Lower lobe of right lung (tissue), 2 donors: ENCODE data around the gene LTA. TPM values are rescaled to one million over a fixed set of nuclear protein-coding genes. Genes with fewer than 3 reads are reported as not detected.
"Not testable (repeated sequence)": the region's sequence is repeated elsewhere in the genome, so short reads cannot be mapped to it uniquely, and the experiment has no call there.

Experiments
- ATAC-seq, 2 donors: fragments of 200-7000 bp; cut with Tn5 transposase; one replicate each; pipeline ENCODE4 v1.9.1; 2020 to 2022; ENCODE audit warnings: mild to moderate bottlenecking in 2 of 2, moderate library complexity in 2 of 2
- DNase-seq: peaks from one replicate; pipeline ENCODE4 v3.0.0-alpha.2; 2020
- H3K27ac ChIP-seq: fragments of 200-600 bp; one replicate; pipeline ENCODE4 v1.8.0; 2022
- H3K27me3 ChIP-seq: fragments of 200-600 bp; one replicate; pipeline ENCODE4 v1.8.0; 2022; ENCODE audit warnings: low read depth
- H3K36me3 ChIP-seq: fragments of 200-600 bp; one replicate; pipeline ENCODE4 v1.8.0; 2022; ENCODE audit warnings: mild to moderate bottlenecking
- H3K4me1 ChIP-seq: fragments of 200-600 bp; one replicate; pipeline ENCODE4 v1.8.0; 2022
- H3K4me3 ChIP-seq: fragments of 200-600 bp; one replicate; pipeline ENCODE4 v1.8.0; 2022; ENCODE audit warnings: mild to moderate bottlenecking
- H3K9me3 ChIP-seq: fragments of 200-600 bp; one replicate; pipeline ENCODE4 v1.8.0; 2022
- intact Hi-C: fragments of 100-400 bp; cut with DNase I; formaldehyde crosslinking; loops from one replicate; pipeline ENCODE4 v1.11.0; 2022
- total RNA-seq: library from RNA; stranded (reverse); fragmentation: NEBNext Ultra II Directional; extraction: Animal tissue kit (Norgen Biotek cat#: 25700); gene quantifications from one replicate; pipeline ENCODE4 v1.2.1, GENCODE V29; 2021
- TF ChIP-seq, protein P1 (sequence below): fragments of 200-600 bp; IDR thresholded peaks from one replicate; pipeline ENCODE4 v1.8.0; 2022; ENCODE audit warnings: antibody characterized with exemption, mild to moderate bottlenecking
- donor health status: DM: no; HTN: yes; CAD: no; lungs with severe emphysema.

Gene LTA
- total RNA-seq, 1 donor from 2014 or later: not detected

DNA sequence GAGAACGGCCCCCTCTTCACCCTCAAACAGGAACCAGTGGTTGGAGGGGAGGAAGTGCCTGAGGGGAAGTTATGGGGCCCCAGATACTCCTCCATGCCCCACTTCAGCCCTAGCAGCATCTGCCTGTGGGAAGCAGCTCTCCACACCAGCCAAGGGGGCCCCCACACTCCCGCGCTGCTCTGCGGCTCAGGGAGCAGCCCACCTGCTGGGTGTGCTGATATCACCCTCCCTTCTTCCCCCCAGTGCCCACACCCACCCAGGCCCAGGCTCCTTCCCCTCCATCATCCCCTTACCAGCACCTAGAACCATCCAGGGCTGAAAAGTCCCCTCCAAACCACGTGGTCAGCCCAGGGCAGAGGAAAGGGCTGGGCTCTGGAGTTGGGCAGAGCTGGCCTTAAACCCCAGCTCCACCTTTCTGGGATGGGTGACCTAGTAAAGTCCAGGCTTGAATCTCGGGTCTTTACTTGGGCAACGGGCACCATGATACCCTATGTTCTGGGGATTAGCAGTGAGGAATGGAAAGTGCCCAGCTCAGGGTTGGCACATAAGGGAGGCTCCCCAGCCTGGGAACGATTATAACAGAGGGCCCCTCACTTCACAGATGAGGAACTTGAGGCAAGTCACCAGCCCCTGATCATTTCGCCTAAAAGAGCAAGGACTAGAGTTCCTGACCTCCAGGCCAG, 14.7 kb downstream of the LTA start:
- peak; percentile 77 to 82 for ATAC-seq
- TF ChIP-seq, protein P1, sequence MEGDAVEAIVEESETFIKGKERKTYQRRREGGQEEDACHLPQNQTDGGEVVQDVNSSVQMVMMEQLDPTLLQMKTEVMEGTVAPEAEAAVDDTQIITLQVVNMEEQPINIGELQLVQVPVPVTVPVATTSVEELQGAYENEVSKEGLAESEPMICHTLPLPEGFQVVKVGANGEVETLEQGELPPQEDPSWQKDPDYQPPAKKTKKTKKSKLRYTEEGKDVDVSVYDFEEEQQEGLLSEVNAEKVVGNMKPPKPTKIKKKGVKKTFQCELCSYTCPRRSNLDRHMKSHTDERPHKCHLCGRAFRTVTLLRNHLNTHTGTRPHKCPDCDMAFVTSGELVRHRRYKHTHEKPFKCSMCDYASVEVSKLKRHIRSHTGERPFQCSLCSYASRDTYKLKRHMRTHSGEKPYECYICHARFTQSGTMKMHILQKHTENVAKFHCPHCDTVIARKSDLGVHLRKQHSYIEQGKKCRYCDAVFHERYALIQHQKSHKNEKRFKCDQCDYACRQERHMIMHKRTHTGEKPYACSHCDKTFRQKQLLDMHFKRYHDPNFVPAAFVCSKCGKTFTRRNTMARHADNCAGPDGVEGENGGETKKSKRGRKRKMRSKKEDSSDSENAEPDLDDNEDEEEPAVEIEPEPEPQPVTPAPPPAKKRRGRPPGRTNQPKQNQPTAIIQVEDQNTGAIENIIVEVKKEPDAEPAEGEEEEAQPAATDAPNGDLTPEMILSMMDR: no peak
- DNase-seq: no peak
- intact Hi-C loops: no loop called here
- Histone ChIP-seq H3K27ac (peak overlapping the region; percentile 64), H3K4me3 (peak overlapping the region; percentile 44), H3K9me3 (no peaks in the 10 kb centered on the region), H3K4me1 (peaks cover 37% of the 10 kb centered on the region), H3K27me3 (no peaks in the 10 kb centered on the region), H3K36me3 (no peaks in the 10 kb centered on the region)

DNA sequence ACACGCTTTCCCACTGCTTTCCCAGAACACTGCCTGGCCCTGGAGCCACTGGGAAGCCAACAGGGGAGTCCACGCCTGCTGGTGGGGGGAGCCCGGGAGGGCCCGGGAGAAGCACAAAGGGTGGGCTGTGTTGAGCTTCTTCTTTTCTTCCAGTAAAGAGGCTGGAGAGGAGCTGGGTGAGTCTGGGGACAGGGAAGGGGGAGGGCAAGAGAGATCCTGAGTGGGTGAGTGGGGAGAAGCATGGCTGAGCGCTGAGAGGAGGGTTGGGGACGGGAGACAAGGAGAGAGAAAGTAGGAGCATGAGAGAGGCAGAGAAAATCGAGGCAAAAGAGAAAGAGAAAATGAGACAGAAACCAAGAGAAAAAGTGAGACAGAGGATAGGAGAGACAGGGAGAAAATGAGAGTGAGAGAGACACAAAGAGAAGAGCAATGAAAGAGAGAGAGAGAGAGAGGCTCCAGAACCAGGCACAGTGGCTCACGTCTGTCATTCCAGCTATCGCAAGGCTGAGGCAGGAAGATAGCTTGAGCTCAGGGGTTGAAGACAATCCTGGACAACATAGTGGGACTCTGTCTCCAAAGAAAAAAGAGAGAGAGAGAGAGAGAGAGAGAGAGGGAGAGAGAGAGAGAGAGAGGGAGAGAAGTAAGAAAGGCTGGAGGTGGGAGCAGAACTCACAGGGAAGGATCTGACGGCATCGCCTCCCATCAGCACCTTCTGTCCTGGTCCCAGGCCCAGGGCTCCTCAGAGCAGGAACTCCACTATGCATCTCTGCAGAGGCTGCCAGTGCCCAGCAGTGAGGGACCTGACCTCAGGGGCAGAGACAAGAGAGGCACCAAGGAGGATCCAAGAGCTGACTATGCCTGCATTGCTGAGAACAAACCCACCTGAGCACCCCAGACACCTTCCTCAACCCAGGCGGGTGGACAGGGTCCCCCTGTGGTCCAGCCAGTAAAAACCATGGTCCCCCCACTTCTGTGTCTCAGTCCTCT, 16.0 kb downstream of the LTA start:
- Histone ChIP-seq H3K27me3 (no peaks in the 10 kb centered on the region), H3K4me1 (peaks cover 23% of the 10 kb centered on the region), H3K9me3 (no peaks in the 10 kb centered on the region), H3K27ac (peak overlapping the region; percentile 64), H3K36me3 (no peaks in the 10 kb centered on the region), H3K4me3 (peak overlapping the region; percentile 44)
- TF ChIP-seq, protein P1: no peak
- intact Hi-C loops: no loop called here
- DNase-seq (no peak), ATAC-seq (no peak)

DNA sequence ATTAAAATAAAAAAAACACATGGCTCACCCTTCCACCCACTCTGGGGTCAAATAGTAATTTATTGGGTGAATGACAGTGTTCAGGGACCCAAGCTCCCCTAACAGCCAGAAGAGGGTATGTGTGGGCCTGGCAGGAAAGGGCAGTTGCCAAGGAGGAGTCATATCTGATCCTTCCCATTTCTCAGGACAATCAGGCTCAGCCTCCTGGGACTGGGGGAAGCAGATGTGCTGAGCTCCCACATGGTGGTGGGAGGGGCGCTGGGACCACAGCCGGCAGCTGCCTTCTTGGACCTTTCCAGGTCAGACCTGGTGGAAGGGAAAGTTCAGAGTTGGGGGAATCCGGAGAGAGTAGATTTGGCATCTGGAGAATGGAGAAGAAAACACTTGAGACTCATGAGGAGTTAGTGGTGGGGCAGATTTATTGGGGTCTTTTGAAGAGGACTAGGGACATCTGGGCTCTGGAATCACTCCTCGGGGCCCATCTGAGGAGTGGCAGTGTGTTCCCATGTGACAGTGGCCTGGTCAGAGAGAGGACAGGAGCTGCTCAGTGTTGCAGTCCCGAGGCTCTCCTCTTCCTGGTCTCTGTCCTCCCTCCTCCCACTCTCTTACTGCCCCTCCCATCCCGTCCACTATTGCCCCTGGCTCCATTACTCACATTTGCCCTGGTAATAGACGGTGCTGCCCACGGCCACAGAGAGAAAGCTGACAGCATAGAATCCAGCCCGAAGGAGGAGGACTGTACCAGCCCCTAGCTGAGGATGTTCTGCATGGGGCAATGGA, 17.0 kb downstream of the LTA start:
- TF ChIP-seq, protein P1: no peak
- H3K4me1 ChIP-seq: peaks cover 22% of the 10 kb centered on the region
- no peak overlapping the region for H3K4me3 ChIP-seq
- no peaks in the 10 kb centered on the region for H3K36me3 ChIP-seq
- no peaks in the 10 kb centered on the region for H3K27me3 ChIP-seq
- ATAC-seq (no peak), DNase-seq (no peak)
- H3K9me3 ChIP-seq: no peaks in the 10 kb centered on the region
- intact Hi-C loops: no loop called here
- H3K27ac ChIP-seq: no peak overlapping the region

DNA sequence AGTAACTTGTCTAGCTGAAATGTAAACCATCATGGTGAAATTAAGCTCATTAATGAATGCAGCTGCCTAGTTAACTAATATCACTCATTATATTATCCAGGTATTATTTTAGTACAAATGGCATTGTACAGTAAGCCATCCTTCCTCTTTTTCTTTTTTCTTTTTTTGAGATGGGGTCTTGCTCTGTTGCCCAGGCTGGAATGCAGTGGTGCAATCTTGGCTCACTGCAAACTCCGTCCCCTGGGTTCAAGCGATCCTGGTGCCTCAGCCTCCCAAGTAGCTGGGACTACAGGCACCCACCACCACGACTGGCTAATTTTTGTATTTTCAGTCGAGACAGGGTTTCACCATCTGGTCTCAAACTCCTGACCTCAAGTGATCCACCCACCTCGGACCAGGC, 18.6 kb downstream of the LTA start:
- not testable (repeated sequence) for DNase-seq, H3K4me3 ChIP-seq, ATAC-seq, H3K27me3 ChIP-seq, H3K27ac ChIP-seq, H3K4me1 ChIP-seq, H3K9me3 ChIP-seq, H3K36me3 ChIP-seq
- intact Hi-C loops: loop anchor here (10.0 kb wide), 1 partner anchor 46 kb away; the partner anchor contains the start of genes ATP6V1G2, DDX39B and NFKBIL1

DNA sequence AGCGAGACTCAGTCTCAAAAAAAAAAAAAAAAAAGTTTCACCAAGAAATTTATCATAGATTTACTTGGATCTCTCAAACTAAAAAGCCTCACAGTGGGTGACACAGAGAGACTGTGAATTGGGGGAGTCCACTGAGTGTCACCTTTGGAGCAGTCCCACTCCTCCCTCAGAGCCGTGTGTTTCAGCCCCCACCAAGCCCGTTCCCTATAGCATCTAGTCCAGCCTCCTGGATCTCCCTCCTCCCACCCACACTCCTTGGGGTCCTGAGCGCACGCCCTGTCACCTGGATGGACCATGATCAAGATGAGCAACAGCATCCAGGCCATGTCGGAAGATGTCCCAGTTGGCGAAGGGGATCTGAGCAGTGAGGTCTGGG, 20.3 kb downstream of the LTA start:
- ATAC-seq (no peak), DNase-seq (no peak)
- Histone ChIP-seq H3K4me1 (no peaks in the 10 kb centered on the region), H3K27me3 (no peaks in the 10 kb centered on the region), H3K4me3 (no peak overlapping the region), H3K27ac (no peak overlapping the region), H3K36me3 (no peaks in the 10 kb centered on the region), H3K9me3 (no peaks in the 10 kb centered on the region)
- TF ChIP-seq, protein P1: no peak
- intact Hi-C loops: loop anchor here (10.0 kb wide), 1 partner anchor 48 kb away; the partner anchor contains the start of genes ATP6V1G2, DDX39B and NFKBIL1
